Measurements from ENCODE around the gene MEPCE. TPM values are rescaled to one million over a fixed set of nuclear protein-coding genes. Genes with fewer than 3 reads are reported as not detected.

MEPCE gene
- polyA plus RNA-seq, 1 experiment: 9.1 TPM

DNA sequence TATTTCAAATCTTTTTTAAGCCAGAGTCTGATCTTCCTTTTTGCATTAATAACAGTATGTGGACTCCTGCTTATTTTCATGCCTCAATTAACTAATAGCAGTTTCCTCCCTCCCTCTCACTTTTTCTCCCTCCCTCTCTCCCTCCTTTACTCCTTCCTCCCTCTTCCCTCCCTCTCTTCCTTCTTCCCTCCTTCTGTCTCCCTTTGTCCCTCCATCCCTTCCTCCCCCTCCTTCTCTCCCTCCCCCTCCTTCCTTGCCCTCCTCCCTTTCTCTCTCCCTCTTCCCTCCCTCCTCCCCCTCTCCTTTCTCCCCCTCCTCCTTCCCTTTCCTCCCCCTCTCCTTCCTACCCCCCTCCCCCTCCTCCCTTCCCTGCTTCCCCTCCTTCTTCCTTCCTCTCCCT lies 3.1 kb upstream of the MEPCE start:
- Histone ChIP-seq H3K9me3 (ENCODE audit: control insufficient read depth, insufficient read depth, low read length) (peaks cover 5% of the 10 kb centered on the region; the same call in 1 of the 2 replicates), H3K27ac (ENCODE audit: low read depth, low read length) (no peak overlapping the region), H3K27me3 (ENCODE audit: control insufficient read depth, insufficient read depth, low read length) (no peaks in the 10 kb centered on the region), H3K4me3 (ENCODE audit: low read depth, low read length) (no peak overlapping the region)
- TF ChIP-seq CTCF (IDR thresholded peaks at IDR 0.05; ENCODE audit: low read depth, low read length): no peak
- ChIA-PET POLR2A (no interaction called here), CTCF (no interaction called here)
- no peak for DNase-seq (ENCODE audit: low read depth, low spot score)

DNA sequence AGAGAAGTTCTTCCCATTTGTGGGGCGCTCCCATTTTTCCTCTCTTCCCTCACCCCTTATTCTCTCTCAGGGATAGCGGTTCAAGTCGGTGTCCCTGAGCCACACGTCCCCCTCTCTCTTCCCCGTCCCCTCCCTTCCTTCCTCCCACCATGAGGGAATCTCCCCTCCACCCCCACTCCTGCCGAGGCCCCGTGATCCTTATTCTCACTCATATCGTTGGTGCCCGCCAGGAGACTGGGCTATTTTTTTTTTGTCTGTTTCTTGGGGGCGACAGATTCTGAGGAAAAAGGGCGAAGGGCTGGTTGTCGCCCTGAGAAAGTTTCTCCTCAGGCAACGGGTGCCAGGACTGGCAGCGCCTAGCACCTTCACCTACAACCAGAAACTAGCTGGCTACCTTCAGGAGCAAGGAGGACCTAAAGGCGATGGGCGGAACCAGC lies 1.9 kb upstream of the MEPCE start:
- CTCF ChIA-PET: interaction anchor here (1.5 kb wide), 1 partner anchor 20 kb away, joined by 4 read pairs; no protein-coding TSS in a partner anchor
- Histone ChIP-seq H3K9me3 (ENCODE audit: control insufficient read depth, insufficient read depth, low read length) (peaks cover 5% of the 10 kb centered on the region; the same call in 1 of the 2 replicates), H3K27ac (ENCODE audit: low read depth, low read length) (peak overlapping the region; percentile 100)

GRCh38 chr7:100428199-100428966 lies 1.2 kb upstream of the MEPCE start, which contains the start of gene ZCWPW1:
TSS of gene ZCWPW1 (minus strand) at chr7:100428703. CDS start at chr7:100420649, 8,054 bp downstream.
- peak within 1 kb of the TSS; percentile 86 for H3K4me3 ChIP-seq (ENCODE audit: low read depth, low read length)

More for the DNA sequence above, 1.9 kb upstream of the MEPCE start:
- DNase-seq (ENCODE audit: low read depth, low spot score): no peak
- Histone ChIP-seq H3K27me3 (ENCODE audit: control insufficient read depth, insufficient read depth, low read length) (no peaks in the 10 kb centered on the region), H3K4me3 (ENCODE audit: low read depth, low read length) (peak overlapping the region; percentile 86)
- POLR2A ChIA-PET: interaction anchor here (0.6 to 1.8 kb wide), 13 partner anchors 8 to 738 kb away, joined by 3 to 20 read pairs (median 6); partner anchors contain the start of genes TSC22D4 and VGF
- no peak for TF ChIP-seq CTCF (IDR thresholded peaks at IDR 0.05; ENCODE audit: low read depth, low read length)

GRCh38 chr7:100428967-100429636 lies 529 bp upstream of the MEPCE start:
- ChIA-PET CTCF (interaction anchor here (0.9 to 1.5 kb wide), 4 partner anchors 21 to 40 kb away, joined by 3 to 4 read pairs (median 4); no protein-coding TSS in a partner anchor), POLR2A (interaction anchor here (0.6 to 2.0 kb wide), 33 partner anchors 8 to 1304 kb away, joined by 3 to 20 read pairs (median 5); partner anchors contain the start of genes AP4M1, FBXO24, GNB2 and LAMTOR4)
- H3K4me3 ChIP-seq (ENCODE audit: low read depth, low read length): peak overlapping the region; percentile 86
- TF ChIP-seq CTCF (IDR thresholded peaks at IDR 0.05; ENCODE audit: low read depth, low read length): no peak
- no peaks in the 10 kb centered on the region for H3K27me3 ChIP-seq (ENCODE audit: control insufficient read depth, insufficient read depth, low read length)
- H3K27ac ChIP-seq (ENCODE audit: low read depth, low read length): peak overlapping the region; percentile 100
- peak; percentile 100 for DNase-seq (ENCODE audit: low read depth, low spot score)
- H3K9me3 ChIP-seq (ENCODE audit: control insufficient read depth, insufficient read depth, low read length): peaks cover 5% of the 10 kb centered on the region; the same call in 1 of the 2 replicates

More at GRCh38 chr7:100428199-100428966, 1.2 kb upstream of the MEPCE start, which contains the start of gene ZCWPW1:
- peak within 1 kb of the TSS; percentile 100 for H3K27ac ChIP-seq (ENCODE audit: low read depth, low read length)
- H3K27me3 ChIP-seq (ENCODE audit: control insufficient read depth, insufficient read depth, low read length): no peaks in the 10 kb centered on the region
- ChIA-PET POLR2A (interaction anchor here (0.6 to 2.0 kb wide), 35 partner anchors 8 to 870 kb away, joined by 3 to 20 read pairs (median 5); partner anchors contain the start of genes AP4M1, FBXO24, GNB2 and LAMTOR4), CTCF (interaction anchor here (0.9 to 1.5 kb wide), 4 partner anchors 20 to 41 kb away, joined by 3 to 4 read pairs (median 4); no protein-coding TSS in a partner anchor)
- H3K9me3 ChIP-seq (ENCODE audit: control insufficient read depth, insufficient read depth, low read length): peaks cover 5% of the 10 kb centered on the region; the same call in 1 of the 2 replicates
- TF ChIP-seq CTCF (IDR thresholded peaks at IDR 0.05; ENCODE audit: low read depth, low read length): 0 out of 2 replicates have a peak, but pooled peaks have one; percentile 9
- peak; percentile 95 for DNase-seq (ENCODE audit: low read depth, low spot score)
